ENCODE results near the gene EEF1AKMT3.

Gene EEF1AKMT3

DNA sequence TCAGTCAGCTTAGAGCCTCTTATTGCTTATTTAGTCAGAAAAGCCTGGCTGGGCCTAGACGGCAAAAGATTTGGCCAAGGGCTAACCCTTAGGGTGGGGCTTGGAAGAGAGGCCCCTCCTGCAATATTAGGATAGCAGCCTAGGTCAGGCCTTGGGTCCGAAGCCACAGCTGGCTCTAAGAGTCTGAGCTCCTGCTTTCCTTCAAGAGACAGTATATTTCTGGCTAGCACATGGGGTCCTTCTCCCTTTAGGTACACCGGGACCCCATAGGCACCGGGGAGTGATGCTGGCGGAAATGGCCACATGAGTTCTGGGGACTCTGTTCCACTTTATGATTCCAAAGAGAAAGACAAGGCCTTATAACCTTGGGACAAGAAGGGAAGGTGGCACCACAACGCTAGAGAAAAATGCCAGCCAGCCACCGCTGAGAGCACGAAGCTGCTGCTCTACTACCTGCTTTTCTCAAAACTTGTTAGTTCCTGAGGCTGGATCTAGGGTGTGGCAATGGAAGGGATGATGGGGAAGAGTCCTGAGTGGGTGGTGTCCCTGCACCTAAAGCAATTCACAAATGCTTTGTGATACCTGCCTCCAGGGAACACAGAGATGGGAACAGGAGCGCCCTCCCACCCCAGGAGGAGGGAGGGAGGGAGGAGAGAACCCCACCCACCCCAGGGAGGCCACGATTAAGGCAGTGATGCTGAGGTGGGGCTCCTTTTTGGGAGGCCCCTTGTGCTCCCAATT lies 49.2 kb downstream of the EEF1AKMT3 start:
- DNase-seq, result no peak

DNA sequence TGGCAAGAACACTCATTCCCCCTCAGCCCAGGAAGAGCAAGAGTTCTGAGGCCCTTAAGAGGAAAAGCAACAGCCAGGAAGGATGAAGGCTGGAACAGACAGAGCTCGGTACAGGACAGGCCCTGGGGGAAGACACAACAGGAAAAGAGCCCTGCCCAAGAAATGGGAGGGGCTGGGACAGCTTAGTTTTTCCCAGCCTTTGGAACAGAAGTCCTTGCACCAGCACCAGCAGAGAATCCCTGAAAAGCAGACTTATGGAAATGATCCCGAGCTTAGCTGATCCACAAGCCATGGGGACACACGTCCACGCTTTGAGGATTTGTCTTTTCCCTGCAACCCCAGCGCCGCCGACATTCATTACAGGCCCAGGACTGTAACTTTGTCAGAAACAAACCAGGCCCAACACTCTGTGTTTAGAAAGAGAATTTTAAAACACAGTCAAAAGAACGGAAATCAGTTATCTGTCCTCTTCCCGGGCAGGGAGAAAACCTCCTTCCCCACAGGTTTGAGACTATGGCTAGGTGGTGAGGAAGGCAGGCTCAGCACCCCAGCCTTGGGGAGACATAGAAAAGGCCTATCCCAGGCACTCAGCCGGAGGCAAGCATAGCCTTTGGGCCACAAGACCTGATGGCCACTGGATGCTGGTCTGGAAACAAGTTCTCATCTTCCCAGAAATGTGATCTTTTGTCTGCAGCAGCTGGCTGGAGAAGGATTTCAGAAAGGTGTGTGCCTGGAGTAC lies 50.1 kb downstream of the EEF1AKMT3 start:
- no peak for DNase-seq

DNA sequence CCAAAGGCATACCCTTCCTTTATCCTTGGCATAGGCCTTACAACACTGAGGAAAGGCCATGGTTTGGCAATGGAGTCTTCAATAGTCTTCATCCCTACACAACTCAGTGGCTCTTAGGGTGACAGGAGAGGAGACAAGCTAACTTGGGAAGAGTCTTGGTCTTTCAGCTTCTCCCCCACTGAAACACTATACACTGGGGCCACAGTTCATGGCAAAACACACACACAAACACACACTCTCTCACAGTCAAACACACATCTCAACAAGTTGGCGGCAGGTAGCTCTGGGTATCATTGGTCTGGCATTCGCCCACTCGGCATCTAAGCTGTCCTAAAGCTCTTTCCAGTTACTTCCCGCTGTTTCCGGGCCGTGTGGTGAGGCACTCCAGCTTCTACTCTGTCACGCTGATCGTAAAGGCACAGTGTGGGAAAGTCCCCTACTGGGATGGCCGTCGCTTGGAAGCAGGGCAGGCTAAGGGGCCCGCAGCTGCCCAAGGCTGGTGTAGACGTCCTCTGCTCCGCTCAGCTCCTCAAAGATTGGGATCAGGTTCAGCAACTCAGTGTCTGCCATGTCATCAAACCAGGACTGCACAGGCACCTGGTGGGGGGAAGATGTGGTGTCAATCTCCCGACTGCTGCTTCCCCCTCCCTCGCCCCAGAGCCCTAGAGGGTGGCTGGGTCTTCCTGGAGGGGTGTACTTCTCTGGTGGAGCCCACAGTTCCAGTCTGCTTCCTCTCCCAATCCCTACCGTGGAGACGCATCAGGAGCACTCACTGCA lies 50.9 kb downstream of the EEF1AKMT3 start:
- no peak for DNase-seq

DNA sequence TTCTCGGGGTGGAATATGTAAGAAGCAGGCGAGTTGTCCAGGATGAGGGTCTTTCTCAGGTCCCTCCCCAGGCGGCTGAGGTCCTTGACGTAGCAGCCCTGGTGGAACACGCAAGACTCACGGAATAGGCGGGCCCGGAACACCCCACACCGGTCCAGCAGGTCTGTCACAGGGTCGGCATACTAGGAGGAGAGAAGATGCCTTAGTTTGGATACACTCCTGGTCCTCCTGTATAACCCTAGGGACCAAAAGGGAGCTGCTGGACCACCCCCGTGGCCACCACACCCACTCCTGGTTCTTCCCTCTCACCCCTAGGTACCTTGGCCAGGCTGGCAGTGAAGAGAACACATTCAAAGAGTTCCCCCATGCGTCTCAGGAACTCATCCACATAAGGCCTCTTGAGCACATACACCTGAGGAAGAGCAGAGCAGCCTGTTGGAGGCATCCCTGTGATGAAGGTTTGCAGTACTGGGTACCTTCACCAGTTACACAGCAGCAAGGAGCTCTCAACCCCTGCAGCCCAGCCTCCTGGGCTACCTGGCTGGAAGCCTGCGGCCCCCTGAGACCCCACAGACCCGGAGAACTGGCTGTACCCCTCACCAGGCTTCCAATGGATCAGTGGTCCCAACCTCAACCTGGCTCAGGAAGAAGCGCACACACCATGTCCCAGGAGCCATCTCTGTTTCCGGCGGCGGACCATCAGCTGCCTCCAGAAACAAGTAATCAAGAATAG lies 51.7 kb downstream of the EEF1AKMT3 start:
- no peak for DNase-seq

DNA sequence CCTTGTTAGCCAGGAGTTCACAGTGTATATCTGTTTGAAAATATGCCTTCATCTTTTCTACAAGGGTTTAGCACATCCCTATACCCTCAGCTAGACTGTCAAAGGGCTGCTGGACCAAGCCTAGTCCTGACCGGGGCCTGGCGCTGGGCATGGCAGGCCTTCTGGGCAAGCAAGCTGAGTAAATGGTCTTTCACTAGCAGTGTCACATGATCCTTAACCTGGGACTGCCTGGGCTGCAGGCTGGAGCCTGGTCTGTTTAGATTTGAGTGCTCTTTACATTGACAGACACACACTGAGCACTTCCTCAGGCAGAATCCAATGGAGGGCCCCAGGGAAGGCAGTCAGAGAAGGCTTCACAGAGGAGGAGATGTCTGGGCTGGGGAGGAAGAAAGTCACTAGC lies 53.0 kb downstream of the EEF1AKMT3 start:
- DNase-seq, result no peak

DNA sequence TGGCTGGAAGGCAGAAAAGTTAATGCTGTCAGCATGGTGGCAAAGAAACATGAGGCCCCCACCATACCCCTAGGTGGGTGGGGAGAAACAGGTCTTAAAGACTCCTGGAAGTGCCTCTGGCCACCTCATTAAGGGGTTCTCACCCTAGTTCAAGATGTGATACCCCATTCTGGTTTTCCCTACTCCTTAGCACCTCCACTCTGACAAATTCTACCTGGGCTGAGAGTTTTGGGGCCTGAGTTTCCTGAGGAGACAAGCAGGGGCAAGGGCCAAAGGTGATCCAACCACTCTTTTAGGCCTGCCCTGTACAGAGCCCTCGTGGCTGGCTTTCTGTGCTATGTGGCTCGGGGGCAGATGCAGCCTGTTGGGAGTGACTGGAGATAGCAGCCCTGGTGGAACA lies 54.0 kb downstream of the EEF1AKMT3 start:
- no peak for DNase-seq

DNA sequence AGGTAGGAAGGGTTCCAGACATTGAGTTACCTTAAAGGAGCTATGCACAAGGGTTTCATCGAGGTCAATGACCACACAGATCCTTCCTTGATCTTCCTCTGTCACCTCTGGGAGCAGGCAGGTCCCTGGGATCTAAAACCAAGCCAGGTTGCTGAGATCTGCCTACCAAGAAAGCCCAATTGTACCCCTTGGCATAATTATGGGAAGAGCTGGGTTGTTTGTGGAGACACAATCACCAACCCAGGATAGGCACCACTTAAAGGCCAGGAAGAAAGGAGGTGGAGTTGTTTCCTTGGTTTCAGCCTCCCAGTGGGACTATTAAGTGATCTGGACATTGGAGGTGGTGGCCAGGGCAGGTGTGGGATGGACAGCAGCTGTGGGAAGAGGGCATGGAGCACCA lies 54.6 kb downstream of the EEF1AKMT3 start:
- DNase-seq, result no peak

DNA sequence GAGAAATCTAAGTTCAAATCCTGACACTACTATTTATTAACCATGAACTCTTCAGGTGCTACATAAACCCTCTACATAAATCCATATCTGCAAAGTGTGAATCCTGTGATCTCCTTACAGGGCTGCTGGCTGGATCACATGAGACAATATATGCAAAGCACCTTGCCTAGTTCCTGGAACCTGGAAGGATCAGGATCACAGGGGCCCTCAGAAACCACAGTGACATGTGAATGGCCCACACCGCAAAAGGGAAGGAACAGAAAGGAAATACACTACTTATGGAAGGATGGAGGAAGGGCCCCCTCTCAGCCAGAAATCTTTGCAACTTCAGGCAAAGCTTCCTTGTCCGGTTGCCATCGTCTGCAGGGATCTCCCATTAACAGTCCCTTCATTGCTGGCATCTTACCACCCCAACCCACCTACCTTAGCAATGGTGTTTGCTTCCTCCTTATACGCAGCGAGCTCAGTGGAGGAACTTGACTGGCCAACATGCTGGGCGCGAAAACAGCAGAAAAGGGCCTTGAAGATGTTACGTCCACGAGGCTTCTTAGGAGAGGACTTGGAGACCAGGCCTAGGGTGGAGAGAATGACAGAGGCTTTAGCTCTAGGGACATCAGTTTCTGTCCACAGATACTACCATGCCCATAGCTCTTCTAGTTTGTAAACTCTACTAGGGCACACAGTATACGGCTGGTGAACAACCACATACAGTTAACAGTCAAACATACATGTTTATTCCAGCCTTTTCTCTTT lies 56.8 kb downstream of the EEF1AKMT3 start:
- no peak for DNase-seq

DNA sequence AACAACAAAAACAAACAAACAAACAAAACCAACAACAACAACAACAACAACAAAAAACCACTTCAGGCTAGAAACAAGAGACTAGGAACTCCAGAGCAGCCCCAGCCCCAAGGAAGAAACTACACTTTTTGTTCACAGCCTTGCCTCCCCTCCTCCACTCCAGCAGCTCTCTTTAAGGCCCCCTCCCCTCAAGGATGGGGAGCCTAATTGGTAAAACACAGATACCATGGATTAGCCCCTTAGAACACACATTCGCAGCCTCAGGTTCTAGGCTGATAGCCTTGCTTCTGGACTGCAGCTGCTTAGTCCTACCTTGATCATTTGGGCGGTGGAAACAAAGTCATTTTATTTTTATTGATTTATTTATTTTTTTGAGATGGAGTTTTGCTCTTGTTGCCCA lies 58.0 kb downstream of the EEF1AKMT3 start:
- no peak for DNase-seq

Data from CD4-positive, alpha-beta T cell treated with Interleukin-10 for 1 hour (primary cell).